A673 (cell line): ENCODE results near the gene DHRSX.

Source experiments
- CTCF ChIP-seq: fragments of 300-800, 200-600 bp; sonication (generic); conservative IDR thresholded peaks from 2 replicates; pipeline ENCODE4 v1.5.1; 2017; ENCODE audit warnings: low read depth, mild to moderate bottlenecking, antibody characterized with exemption, low read length, moderate library complexity, mixed read lengths
- EZH2 ChIP-seq: fragments of 200-600 bp; sonication (generic); IDR thresholded peaks from 2 replicates; pipeline ENCODE4 v1.6.1; 2017; ENCODE audit warnings: borderline replicate concordance, low read depth, mild to moderate bottlenecking, mixed read lengths, antibody characterized with exemption, low read length; ENCODE audit not compliant: poor library complexity, severe bottlenecking

- TF ChIP-seq EZH2 (no peak), CTCF (no peak)
Observed at GRCh38 chrX:2325076-2325784, 175.5 kb downstream of the DHRSX start.
